HFFc6 (cell line): ENCODE results near the gene RPUSD1. TPM values are rescaled to one million over a fixed set of nuclear protein-coding genes. Genes with fewer than 3 reads are reported as not detected.
A peak's percentile ranks its signal among the peaks of the same experiment; 100 is the strongest.

Experiments used
- DNase-seq: peaks from one replicate; pipeline ENCODE4 v3.0.0-alpha.2; 2018
- H3K27ac Mint-ChIP-seq: 2 replicates; pipeline ENCODE4 v1.8.0; 2020; ENCODE audit warnings: mild to moderate bottlenecking, mixed read lengths
- H3K27me3 Mint-ChIP-seq: 2 replicates; pipeline ENCODE4 v1.8.0; 2021; ENCODE audit warnings: mild to moderate bottlenecking, moderate library complexity, mixed read lengths; ENCODE audit not compliant: insufficient read depth
- H3K36me3 Mint-ChIP-seq: 2 replicates; pipeline ENCODE4 v1.8.0; 2021; ENCODE audit warnings: low read depth, mixed read lengths
- H3K4me1 Mint-ChIP-seq: 2 replicates; pipeline ENCODE4 v1.8.0; 2020; ENCODE audit warnings: low read depth, mixed read lengths
- H3K4me3 Mint-ChIP-seq: 2 replicates; pipeline ENCODE4 v1.8.0; 2020; ENCODE audit warnings: mild to moderate bottlenecking, moderate library complexity, mixed read lengths
- H3K9me3 Mint-ChIP-seq: 2 replicates; pipeline ENCODE4 v1.8.0; 2020; ENCODE audit warnings: mild to moderate bottlenecking, mixed read lengths
- CTCF ChIP-seq: fragments of 200-600 bp; sonication (generic); IDR thresholded peaks from 2 replicates; pipeline ENCODE4 v1.5.0; 2021; ENCODE audit warnings: antibody characterized with exemption, mild to moderate bottlenecking
- total RNA-seq, 6 experiments: library from RNA; stranded (reverse); fragmentation: NEBNext Ultra II Directional; extraction: Animal tissue kit (Norgen Biotek cat#: 25700); gene quantifications; 2 replicates in 1 of 6; 3 replicates in 5 of 6; pipeline ENCODE4 v1.2.3, GENCODE V29; 2021

The RPUSD1 gene
- total RNA-seq, 6 experiments from 2014 or later: 23.8 to 32.8 (median 25.8) TPM

DNA sequence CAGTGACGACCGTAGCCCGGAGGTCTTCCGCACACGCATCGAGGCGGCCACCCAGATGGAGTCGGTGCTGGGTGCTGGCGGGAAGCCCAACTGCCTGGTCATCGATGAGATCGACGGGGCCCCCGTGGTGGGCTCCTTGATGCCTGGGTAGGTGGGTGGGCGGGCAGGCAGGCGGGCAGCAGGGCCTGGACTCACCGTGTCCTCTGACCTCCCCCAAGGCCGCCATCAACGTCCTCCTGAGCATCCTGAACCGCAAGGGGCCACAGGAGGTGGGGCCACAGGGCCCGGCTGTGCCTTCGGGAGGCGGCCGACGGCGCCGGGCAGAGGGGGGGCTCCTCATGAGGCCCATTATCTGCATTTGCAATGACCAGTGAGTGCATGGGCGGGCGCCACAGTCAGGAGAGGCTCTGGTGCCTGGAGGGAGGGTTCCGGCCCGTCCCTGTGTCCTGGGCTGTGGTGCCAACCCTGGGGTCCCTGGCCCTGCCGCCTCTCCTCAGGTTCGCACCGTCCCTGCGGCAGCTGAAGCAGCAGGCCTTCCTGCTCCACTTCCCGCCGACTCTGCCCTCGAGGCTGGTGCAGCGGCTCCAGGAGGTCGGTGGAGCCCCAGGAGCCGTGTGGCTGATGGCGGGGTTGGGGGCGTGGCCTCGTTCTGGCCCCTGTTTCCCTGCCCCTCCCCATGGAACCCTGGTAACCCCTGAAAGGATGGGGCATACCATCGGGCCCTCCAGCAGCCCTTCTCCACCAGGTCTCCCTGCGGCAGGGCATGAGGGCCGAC, 4.2 kb upstream of the RPUSD1 start:
- H3K4me1 Mint-ChIP-seq: no peaks in the 10 kb centered on the region
- no peaks in the 10 kb centered on the region for H3K27me3 Mint-ChIP-seq
- no peak for TF ChIP-seq CTCF
- H3K36me3 Mint-ChIP-seq: peaks cover 10% of the 10 kb centered on the region; the same call in 1 of the 2 replicates
- DNase-seq: no peak
- no peak overlapping the region for H3K4me3 Mint-ChIP-seq
- no peak overlapping the region for H3K27ac Mint-ChIP-seq
- H3K9me3 Mint-ChIP-seq: no peaks in the 10 kb centered on the region

- DNase-seq: no peak
- no peaks in the 10 kb centered on the region for H3K27me3 Mint-ChIP-seq
- H3K9me3 Mint-ChIP-seq: no peaks in the 10 kb centered on the region
- peaks cover 10% of the 10 kb centered on the region; the same call in 1 of the 2 replicates for H3K36me3 Mint-ChIP-seq
- H3K4me1 Mint-ChIP-seq: no peaks in the 10 kb centered on the region
- H3K4me3 Mint-ChIP-seq: no peak overlapping the region
- H3K27ac Mint-ChIP-seq: no peak overlapping the region
- TF ChIP-seq CTCF: no peak
Observed at GRCh38 chr16:791131-791530, 3.0 kb upstream of the RPUSD1 start.

DNA sequence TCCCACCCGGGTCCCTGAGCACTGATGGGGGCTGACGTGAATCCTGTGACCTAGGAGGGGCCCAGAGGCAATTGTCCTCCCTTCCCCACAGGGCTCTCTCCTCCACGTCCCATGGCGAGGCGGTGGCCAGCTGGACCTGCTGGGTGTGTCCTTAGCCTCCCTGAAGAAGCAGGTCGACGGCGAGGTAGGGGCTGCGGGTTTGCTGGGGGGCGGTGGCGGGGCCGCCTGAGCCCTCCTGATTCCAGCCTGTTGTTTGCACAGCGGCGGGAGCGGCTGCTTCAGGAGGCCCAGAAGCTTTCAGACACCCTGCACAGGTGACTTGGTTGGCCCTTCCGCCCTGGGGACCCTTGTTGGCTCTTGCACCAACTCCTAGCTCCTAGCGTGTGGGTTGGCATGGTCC, 1.9 kb upstream of the RPUSD1 start:
- no peak for TF ChIP-seq CTCF
- H3K4me1 Mint-ChIP-seq: no peaks in the 10 kb centered on the region
- peak overlapping the region; percentile 54; the same call in 1 of the 2 replicates for H3K4me3 Mint-ChIP-seq
- H3K27me3 Mint-ChIP-seq: no peaks in the 10 kb centered on the region
- H3K36me3 Mint-ChIP-seq: peaks cover 10% of the 10 kb centered on the region; the same call in 1 of the 2 replicates
- H3K27ac Mint-ChIP-seq: no peak overlapping the region
- H3K9me3 Mint-ChIP-seq: no peaks in the 10 kb centered on the region
- no peak for DNase-seq

GRCh38 chr16:789191-789850, 1.1 kb upstream of the RPUSD1 start:
- DNase-seq: no peak
- Mint-ChIP-seq H3K4me3 (peak overlapping the region; percentile 39), H3K4me1 (no peaks in the 10 kb centered on the region), H3K27ac (no peak overlapping the region), H3K36me3 (peaks cover 10% of the 10 kb centered on the region; the same call in 1 of the 2 replicates), H3K27me3 (no peaks in the 10 kb centered on the region), H3K9me3 (no peaks in the 10 kb centered on the region)
- TF ChIP-seq CTCF: no peak

DNA sequence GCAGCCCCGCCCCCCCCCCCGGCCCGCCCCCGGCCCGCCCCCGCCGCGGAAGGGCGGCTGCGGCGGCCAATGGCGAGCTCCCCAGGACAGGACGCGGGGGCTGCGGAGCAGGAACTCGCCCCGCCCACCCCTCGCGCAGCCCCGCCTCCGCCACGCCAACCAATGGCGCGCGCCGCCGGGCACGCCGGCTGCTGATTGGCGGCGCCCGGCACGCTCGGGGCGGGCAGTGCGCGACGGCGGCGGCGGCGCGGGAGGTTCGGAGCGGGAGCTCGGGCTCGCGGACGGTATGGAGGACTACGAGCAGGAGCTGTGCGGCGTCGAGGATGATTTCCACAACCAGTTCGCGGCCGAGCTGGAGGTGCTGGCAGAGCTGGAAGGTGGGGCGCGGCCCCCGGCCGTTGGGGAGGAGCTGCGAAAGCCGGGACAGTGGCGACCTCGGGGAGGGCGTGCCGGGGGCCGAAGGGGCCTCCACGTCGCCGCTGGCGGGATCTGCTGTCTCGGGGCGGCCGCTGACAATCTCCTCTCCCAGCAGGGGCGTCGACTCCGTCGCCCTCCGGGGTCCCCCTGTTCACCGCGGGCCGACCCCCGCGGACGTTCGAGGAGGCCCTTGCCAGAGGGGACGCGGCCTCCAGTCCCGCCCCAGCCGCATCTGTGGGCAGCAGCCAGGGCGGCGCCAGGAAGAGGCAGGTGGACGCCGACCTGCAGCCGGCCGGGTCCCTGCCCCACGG, 382 bp upstream of the RPUSD1 start, which contains the start of gene CHTF18:
TSS of gene CHTF18 (plus strand) at position 222 of the 728 bp plus-strand sequence. CDS start at position 287, 65 bp downstream.
- no peaks in the 10 kb centered on the region for H3K4me1 Mint-ChIP-seq
- DNase-seq: peak; percentile 83
- no peaks in the 10 kb centered on the region for H3K9me3 Mint-ChIP-seq
- H3K36me3 Mint-ChIP-seq: peaks cover 10% of the 10 kb centered on the region; the same call in 1 of the 2 replicates
- peak within 1 kb of the TSS; percentile 55; the same call in 1 of the 2 replicates for H3K27ac Mint-ChIP-seq
- H3K27me3 Mint-ChIP-seq: no peaks in the 10 kb centered on the region
- peak within 1 kb of the TSS; percentile 91 for H3K4me3 Mint-ChIP-seq
- TF ChIP-seq CTCF: no peak; the same call in 1 of the 2 replicates
